Measurements from ENCODE around the gene ZBTB47.

The ZBTB47 gene

DNA sequence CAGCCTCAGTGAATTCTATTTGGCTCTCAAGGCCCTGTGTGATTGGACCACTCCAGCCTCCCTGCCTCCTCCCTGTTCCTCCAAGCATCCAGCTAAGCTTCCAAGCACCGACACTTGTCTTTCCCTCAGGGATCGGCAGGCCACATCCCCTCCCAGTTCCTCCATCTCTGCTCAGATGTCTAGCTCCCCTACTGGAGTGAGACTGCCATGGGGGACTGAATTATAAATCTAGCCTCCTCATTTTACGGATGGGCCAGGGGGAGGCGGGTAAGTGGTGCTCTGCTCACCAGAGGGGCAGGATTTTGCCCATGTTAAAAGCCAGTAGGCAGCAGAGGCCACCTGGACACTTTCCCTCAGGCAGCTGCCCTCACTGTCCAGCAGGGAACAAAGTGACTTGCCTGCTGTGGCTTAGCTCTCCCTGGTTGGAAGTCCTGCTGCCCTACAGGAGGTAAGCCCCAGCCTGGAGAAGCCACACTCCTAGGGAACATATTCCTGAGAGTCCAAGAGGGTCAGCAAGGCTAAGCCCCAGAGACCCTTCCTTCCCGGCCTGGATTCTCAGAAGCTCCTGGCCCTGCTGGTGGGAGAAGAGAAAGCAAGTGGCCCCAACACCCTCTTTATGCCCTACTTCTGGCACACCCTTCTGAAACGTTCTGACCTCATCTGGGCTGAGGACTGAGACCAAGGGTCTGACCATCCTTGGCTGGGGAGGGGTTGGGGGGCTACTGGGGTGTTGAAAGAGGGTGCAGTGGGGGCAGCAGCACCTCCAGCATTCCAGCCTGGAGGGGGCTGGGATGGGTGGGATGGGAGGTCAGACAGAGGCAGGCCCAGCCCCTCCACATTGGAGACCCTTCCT, 58.2 kb downstream of the ZBTB47 start:
- no peak for DNase-seq (ENCODE audit: low read depth in 1 of 2, low spot score in 1 of 2)

- no peak for DNase-seq (ENCODE audit: low read depth in 1 of 2, low spot score in 1 of 2)
Observed at GRCh38 chr3:42712344-42712648, 58.8 kb downstream of the ZBTB47 start.

- DNase-seq (ENCODE audit: low read depth in 1 of 2, low spot score in 1 of 2), result no peak
Observed at GRCh38 chr3:42712688-42713372, 59.3 kb downstream of the ZBTB47 start.

DNA sequence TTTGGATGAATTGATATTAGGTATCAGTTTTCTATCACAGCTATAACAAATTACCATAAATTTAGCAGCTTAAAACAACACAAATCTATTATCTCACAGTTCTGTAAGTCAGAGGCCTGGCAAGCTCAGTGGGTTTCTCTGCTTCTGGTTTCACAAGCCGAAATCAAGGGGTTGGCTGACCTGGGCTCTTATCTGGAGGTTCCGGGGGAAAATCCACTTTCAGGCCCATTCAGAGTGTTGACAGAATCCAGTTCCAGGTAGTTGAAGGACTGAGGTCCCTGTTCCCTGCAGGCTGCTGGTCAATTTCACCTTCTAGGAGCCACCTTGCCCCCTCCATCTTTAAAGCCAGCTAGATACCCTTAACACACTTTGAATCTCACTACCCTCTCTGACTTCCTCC, 60.2 kb downstream of the ZBTB47 start:
- DNase-seq (ENCODE audit: low read depth in 1 of 2, low spot score in 1 of 2), result no peak

DNA sequence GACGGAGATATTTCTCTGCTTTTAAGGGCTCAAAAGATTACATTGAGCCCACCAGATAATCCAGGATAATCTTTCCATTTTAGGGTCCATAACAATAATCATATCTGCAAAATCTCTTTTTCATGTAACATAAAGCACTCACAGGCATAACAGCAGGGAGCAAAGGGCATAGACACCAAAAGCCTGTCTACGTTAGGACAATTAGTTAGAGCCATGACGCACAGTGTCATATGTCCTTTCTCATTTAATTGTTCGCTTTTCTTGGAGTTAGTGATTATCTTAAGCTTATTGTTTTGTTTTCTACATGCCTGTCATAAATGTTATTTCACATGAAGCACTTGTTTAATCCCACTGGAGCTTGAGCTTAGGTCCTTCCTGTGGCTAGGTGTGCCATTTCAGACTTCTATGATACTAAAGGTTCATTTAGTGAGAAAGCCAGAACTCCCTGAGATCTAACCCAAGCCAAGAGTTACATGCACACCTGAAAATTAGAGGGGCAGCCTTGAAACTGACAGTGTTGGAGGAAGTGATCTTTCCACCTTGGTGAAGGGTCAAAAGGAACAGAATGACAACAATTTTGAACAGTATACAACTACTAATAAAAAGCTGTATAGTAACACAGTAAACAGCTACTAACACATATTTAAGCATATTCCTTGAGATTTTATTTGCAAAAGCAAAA, 60.8 kb downstream of the ZBTB47 start:
- DNase-seq (ENCODE audit: low read depth in 1 of 2, low spot score in 1 of 2), result no peak
